BJ (cell line): ENCODE results near the gene ST6GALNAC6. TPM values are rescaled to one million over a fixed set of nuclear protein-coding genes. Genes with fewer than 3 reads are reported as not detected.

Experiments
- CTCF ChIA-PET: fragments of 350-600 bp; formaldehyde crosslinking; extraction: SDS; loops from one replicate; lab custom pipeline; 2021; ENCODE audit warnings: antibody characterized with exemption, inconsistent platforms; lab: Yijun Ruan, JAX
- POLR2A ChIA-PET: fragments of 300-600 bp; sonication (Branson Sonifier 250); formaldehyde crosslinking; extraction: SDS; loops from one replicate; lab custom pipeline; 2021; ENCODE audit warnings: antibody characterized with exemption; lab: Charles Lee
- DNase-seq: peaks from one replicate; pipeline ENCODE4 v3.0.0-alpha.2; 2011; ENCODE audit warnings: low read depth
- H3K27me3 ChIP-seq: 2 replicates; pipeline ENCODE4 v1.6.0; 2011; ENCODE audit warnings: low read length; ENCODE audit not compliant: control insufficient read depth, insufficient read depth
- H3K36me3 ChIP-seq: 2 replicates; pipeline ENCODE4 v1.5.1; 2011; ENCODE audit warnings: low read length; ENCODE audit not compliant: control insufficient read depth, insufficient read depth
- H3K4me3 ChIP-seq: 2 replicates; pipeline ENCODE4 v1.5.1; 2011; ENCODE audit warnings: low read depth, mild to moderate bottlenecking, control low read depth, low read length
- CTCF ChIP-seq: IDR thresholded peaks from 2 replicates; pipeline ENCODE4 v1.5.1; 2011; ENCODE audit warnings: low read depth, mild to moderate bottlenecking, control low read depth, inconsistent platforms, low read length, moderate library complexity; ENCODE audit not compliant: insufficient read depth
- polyA plus RNA-seq: library from polyadenylated mRNA; depleted of rRNA; stranded (reverse); fragments of >200 nt; gene quantifications from 2 replicates; pipeline ENCODE4 v1.2.3, GENCODE V29; 2011

Gene ST6GALNAC6
- polyA plus RNA-seq, 1 experiment = 78.3 TPM

GRCh38 chr9:127936347-127936852, 37.0 kb upstream of the ST6GALNAC6 start:
- H3K4me3 ChIP-seq = peak overlapping the region; percentile 64; the same call in 1 of the 2 replicates
- no peak for DNase-seq
- ChIA-PET POLR2A (no interaction called here), CTCF (interaction anchor here (1.5 kb wide), 1 partner anchor 181 kb away, joined by 5 read pairs; no protein-coding TSS in a partner anchor)
- H3K27me3 ChIP-seq = no peaks in the 10 kb centered on the region
- TF ChIP-seq CTCF = no peak
- H3K36me3 ChIP-seq = peaks cover 7% of the 10 kb centered on the region

DNA sequence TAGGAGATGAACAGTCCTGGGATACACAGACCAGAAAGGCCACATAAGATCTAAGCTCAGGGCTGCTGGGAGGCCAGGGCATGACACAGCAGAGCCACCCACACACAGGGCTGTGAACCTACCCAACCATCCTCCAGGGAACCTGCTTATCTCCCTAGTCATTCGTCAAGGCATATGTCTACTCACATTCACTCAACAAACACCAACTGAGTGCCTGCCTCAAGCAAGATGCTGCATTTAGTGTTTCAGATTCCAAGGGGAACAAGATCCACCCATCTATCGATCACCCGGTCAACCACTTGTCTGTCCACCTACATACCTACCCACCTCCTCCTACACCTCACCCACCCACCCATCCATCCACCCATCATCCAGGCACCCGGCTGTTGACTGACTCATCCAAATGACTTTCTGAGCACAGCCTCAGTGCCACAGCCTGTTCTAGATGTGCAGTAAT, 36.4 kb upstream of the ST6GALNAC6 start:
- Histone ChIP-seq H3K27me3 (no peaks in the 10 kb centered on the region), H3K4me3 (no peak overlapping the region), H3K36me3 (peaks cover 4% of the 10 kb centered on the region)
- no peak for DNase-seq
- POLR2A ChIA-PET = no interaction called here
- TF ChIP-seq CTCF = no peak
- CTCF ChIA-PET = interaction anchor here (1.5 to 3.8 kb wide), 2 partner anchors 8 to 182 kb away, joined by 5 to 15 read pairs; no protein-coding TSS in a partner anchor

DNA sequence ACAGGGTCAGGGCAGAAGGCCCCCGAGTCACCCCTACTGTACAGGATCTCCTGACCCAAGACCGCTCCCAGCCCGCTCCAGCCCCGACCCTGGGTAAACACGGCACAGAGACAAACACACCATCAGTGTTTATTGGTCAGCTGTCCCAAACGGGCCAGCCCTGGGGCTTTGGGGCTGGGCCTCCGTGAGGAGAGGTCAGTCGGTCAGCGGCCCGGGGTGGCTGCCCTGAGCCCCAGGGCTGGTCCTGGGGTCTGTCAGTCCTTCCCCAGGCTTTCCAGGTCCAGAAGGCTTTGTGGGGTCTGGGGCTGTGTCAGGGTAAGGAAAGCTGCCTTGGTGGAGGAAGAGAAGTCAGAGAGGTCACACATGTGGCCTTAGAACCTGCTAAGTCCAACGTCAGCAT, 35.6 kb upstream of the ST6GALNAC6 start:
- no peak for TF ChIP-seq CTCF
- H3K4me3 ChIP-seq = no peak overlapping the region
- CTCF ChIA-PET = interaction anchor here (1.4 to 3.8 kb wide), 3 partner anchors 8 to 183 kb away, joined by 3 to 15 read pairs (median 5); no protein-coding TSS in a partner anchor
- H3K27me3 ChIP-seq = no peaks in the 10 kb centered on the region
- DNase-seq = no peak
- H3K36me3 ChIP-seq = peaks cover 4% of the 10 kb centered on the region
- POLR2A ChIA-PET = no interaction called here

- peaks cover 4% of the 10 kb centered on the region for H3K36me3 ChIP-seq
- ChIA-PET CTCF (interaction anchor here (1.4 to 3.8 kb wide), 2 partner anchors 8 to 10 kb away, joined by 3 to 15 read pairs; no protein-coding TSS in a partner anchor), POLR2A (no interaction called here)
- no peak for TF ChIP-seq CTCF
- no peak overlapping the region for H3K4me3 ChIP-seq
- no peak for DNase-seq
- H3K27me3 ChIP-seq = no peaks in the 10 kb centered on the region
These were observed 34.8 kb upstream of the ST6GALNAC6 start for GRCh38 chr9:127934248-127934647.

DNA sequence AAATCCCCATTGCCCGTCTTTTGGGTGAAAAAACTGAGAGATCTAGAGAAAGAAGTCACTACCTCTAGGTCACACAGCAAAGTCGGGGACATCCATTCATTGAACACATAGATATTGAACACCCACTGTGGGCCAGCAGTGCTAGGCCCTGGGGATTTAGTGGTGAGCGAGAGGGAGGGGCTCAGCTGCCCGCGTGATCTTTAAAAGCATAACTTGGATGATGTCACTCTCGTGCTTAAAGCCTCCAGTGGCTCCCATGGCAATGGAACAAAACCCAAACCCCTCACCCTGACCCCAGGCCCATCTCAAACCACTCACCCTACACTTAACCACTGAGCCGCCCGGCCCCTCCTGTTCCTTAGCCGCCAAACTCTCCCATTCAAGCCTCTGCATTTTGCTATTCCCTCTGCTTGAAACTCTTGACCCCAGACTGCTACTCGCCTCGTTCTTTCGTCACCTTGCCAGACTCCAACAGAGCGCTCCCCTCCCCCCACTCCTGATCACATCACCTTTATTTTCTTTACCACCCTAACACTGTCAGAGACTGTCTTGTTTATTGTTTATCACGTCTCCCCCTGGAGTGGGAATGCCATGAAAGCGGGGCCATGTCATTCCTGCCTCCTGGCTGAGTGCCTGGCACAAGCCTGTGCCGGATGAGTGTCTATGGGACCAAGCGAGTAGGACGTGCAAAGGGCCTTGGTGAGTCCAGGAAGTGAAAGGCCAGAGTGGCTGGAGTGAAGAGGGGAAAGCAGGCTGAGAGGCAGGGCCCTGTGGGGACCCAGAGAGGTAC, 31.9 kb upstream of the ST6GALNAC6 start:
- no peak for TF ChIP-seq CTCF
- no peak for DNase-seq
- CTCF ChIA-PET = interaction anchor here (1.0 to 2.0 kb wide), 7 partner anchors 10 to 197 kb away, joined by 3 to 11 read pairs (median 6); partner anchors contain the start of gene TOR2A
- H3K4me3 ChIP-seq = peak overlapping the region; percentile 52
- H3K27me3 ChIP-seq = no peaks in the 10 kb centered on the region
- peaks cover 4% of the 10 kb centered on the region for H3K36me3 ChIP-seq
- POLR2A ChIA-PET = no interaction called here
